Kasumi-1 (cell line): ENCODE measurements around the gene PGAP3.

Source experiments
- DNase-seq, 2 experiments: peaks; one replicate each; lab custom pipeline; 2025; lab: John Stamatoyannopoulos, UW

Gene PGAP3

GRCh38 chr17:39659279-39660010 lies 28.4 kb downstream of the PGAP3 start:
- no peak for DNase-seq

- DNase-seq: no peak
Measured at GRCh38 chr17:39658760-39659159, 29.1 kb downstream of the PGAP3 start.

- DNase-seq: no peak
Measured at GRCh38 chr17:39658346-39658745, 29.5 kb downstream of the PGAP3 start.

- no peak for DNase-seq
Measured at GRCh38 chr17:39655105-39655504, 32.8 kb downstream of the PGAP3 start.

- DNase-seq: peak; percentile 39 to 49
Measured at GRCh38 chr17:39653662-39654331, 34.1 kb downstream of the PGAP3 start.

- DNase-seq: no peak
Measured at GRCh38 chr17:39653316-39653661, 34.6 kb downstream of the PGAP3 start.

- no peak for DNase-seq
Measured at GRCh38 chr17:39652587-39653315, 35.1 kb downstream of the PGAP3 start.

- DNase-seq: no peak
Measured at GRCh38 chr17:39651923-39652586, 35.8 kb downstream of the PGAP3 start.

GRCh38 chr17:39650121-39650579 lies 37.7 kb downstream of the PGAP3 start:
- DNase-seq: no peak

- peak; percentile 35 to 46 for DNase-seq
Measured at GRCh38 chr17:39648616-39649366, 39.1 kb downstream of the PGAP3 start.

- no peak for DNase-seq
Measured at GRCh38 chr17:39647256-39647655, 40.6 kb downstream of the PGAP3 start.

- no peak for DNase-seq
Measured at GRCh38 chr17:39643271-39643670, 44.6 kb downstream of the PGAP3 start.

GRCh38 chr17:39642291-39643074 lies 45.4 kb downstream of the PGAP3 start:
- no peak for DNase-seq

GRCh38 chr17:39641883-39642282 lies 46.0 kb downstream of the PGAP3 start:
- no peak for DNase-seq

- no peak for DNase-seq
Measured at GRCh38 chr17:39641097-39641496, 46.8 kb downstream of the PGAP3 start.

- DNase-seq: no peak
Measured at GRCh38 chr17:39640591-39641031, 47.2 kb downstream of the PGAP3 start.

GRCh38 chr17:39639566-39640458 lies 48.0 kb downstream of the PGAP3 start:
- DNase-seq: no peak

GRCh38 chr17:39639043-39639442 lies 48.8 kb downstream of the PGAP3 start:
- no peak for DNase-seq

GRCh38 chr17:39638317-39638716 lies 49.5 kb downstream of the PGAP3 start:
- no peak for DNase-seq
